Muscle layer of duodenum (tissue), 2 donors: Measurements from ENCODE around the gene SLC9A3.
"Not testable (repeated sequence)": the region's sequence is repeated elsewhere in the genome, so short reads cannot be mapped to it uniquely, and the experiment has no call there.

Source experiments
- H3K27ac ChIP-seq: one replicate; pipeline ENCODE4 v1.7.0; 2013; ENCODE audit warnings: mild to moderate bottlenecking, low read length
- H3K27me3 ChIP-seq: one replicate; pipeline ENCODE4 v1.7.0; 2013; ENCODE audit warnings: low read depth, mild to moderate bottlenecking, control low read depth, low read length
- H3K36me3 ChIP-seq, 2 donors: one replicate each; pipeline ENCODE4 v1.7.0; 2013; ENCODE audit warnings: low read length in 2 of 2, control low read depth in 1 of 2, mild to moderate bottlenecking in 1 of 2; ENCODE audit not compliant: insufficient read depth in 2 of 2, control insufficient read depth in 1 of 2
- H3K4me1 ChIP-seq, 2 donors: one replicate each; pipeline ENCODE4 v1.7.0; 2013; ENCODE audit warnings: low read length in 2 of 2, mild to moderate bottlenecking in 2 of 2, control low read depth in 1 of 2, moderate library complexity in 1 of 2; ENCODE audit not compliant: insufficient read depth in 2 of 2, control insufficient read depth in 1 of 2
- H3K4me3 ChIP-seq, 2 donors: one replicate each; pipeline ENCODE4 v1.7.0; 2013; ENCODE audit warnings: low read length in 2 of 2, low read depth in 1 of 2, mild to moderate bottlenecking in 1 of 2
- H3K9me3 ChIP-seq, 2 donors: one replicate each; pipeline ENCODE4 v1.7.0; 2013; ENCODE audit warnings: low read length in 2 of 2, control low read depth in 1 of 2, mild to moderate bottlenecking in 1 of 2; ENCODE audit not compliant: control insufficient read depth in 1 of 2
- donor health status: healthy.

The SLC9A3 gene

GRCh38 chr5:479566-480319, 44.5 kb downstream of the SLC9A3 start:
- Histone ChIP-seq H3K36me3 (no peaks in the 10 kb centered on the region), H3K9me3 (no peaks in the 10 kb centered on the region), H3K27me3 (peaks cover 18% of the 10 kb centered on the region), H3K27ac (no peak overlapping the region), H3K4me1 (peaks cover 0 to 9% of the 10 kb centered on the region in 2 donors), H3K4me3 (no peak overlapping the region)

GRCh38 chr5:478982-479535, 45.2 kb downstream of the SLC9A3 start:
- Histone ChIP-seq H3K27ac (no peak overlapping the region), H3K27me3 (peaks cover 18% of the 10 kb centered on the region), H3K36me3 (no peaks in the 10 kb centered on the region), H3K9me3 (no peaks in the 10 kb centered on the region), H3K4me3 (no peak overlapping the region), H3K4me1 (peaks cover 0 to 11% of the 10 kb centered on the region in 2 donors)

GRCh38 chr5:478369-478981, 45.8 kb downstream of the SLC9A3 start:
- Histone ChIP-seq H3K27me3 (peaks cover 18% of the 10 kb centered on the region), H3K4me1 (peaks cover 0 to 15% of the 10 kb centered on the region in 2 donors), H3K9me3 (no peaks in the 10 kb centered on the region), H3K4me3 (no peak overlapping the region), H3K27ac (no peak overlapping the region), H3K36me3 (no peaks in the 10 kb centered on the region)

DNA sequence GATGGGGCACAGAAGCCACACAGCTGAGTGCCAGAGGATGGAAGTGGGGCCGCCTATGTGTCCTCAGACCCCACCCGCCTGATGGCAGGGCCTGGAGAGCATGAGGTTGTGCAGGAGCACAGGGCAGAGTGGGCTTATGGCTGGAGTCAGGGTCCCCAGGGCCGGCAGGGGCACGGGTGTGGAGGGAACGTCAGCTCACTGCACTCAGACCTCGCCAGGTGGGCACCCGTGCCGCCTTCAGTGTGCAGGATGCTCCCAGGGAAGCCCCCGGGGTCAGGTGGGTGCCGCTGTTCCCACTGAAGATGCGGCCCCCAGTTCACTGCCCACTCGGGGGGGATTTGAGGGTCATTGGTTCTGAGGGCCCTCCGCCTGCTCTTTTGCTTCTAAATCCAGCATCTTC, 46.4 kb downstream of the SLC9A3 start:
- Histone ChIP-seq H3K27me3 (peaks cover 18% of the 10 kb centered on the region), H3K9me3 (no peaks in the 10 kb centered on the region), H3K36me3 (no peaks in the 10 kb centered on the region), H3K4me1 (peaks cover 0 to 15% of the 10 kb centered on the region in 2 donors), H3K27ac (no peak overlapping the region), H3K4me3 (no peak overlapping the region)

- no peak overlapping the region for H3K4me3 ChIP-seq
- peaks cover 18% of the 10 kb centered on the region for H3K27me3 ChIP-seq
- no peaks in the 10 kb centered on the region for H3K36me3 ChIP-seq
- H3K9me3 ChIP-seq, result no peaks in the 10 kb centered on the region
- peaks cover 0 to 17% of the 10 kb centered on the region in 2 donors for H3K4me1 ChIP-seq
- no peak overlapping the region for H3K27ac ChIP-seq
These were observed 47.0 kb downstream of the SLC9A3 start for GRCh38 chr5:477247-477646.

- H3K27me3 ChIP-seq, result peaks cover 18% of the 10 kb centered on the region
- H3K9me3 ChIP-seq, result no peaks in the 10 kb centered on the region
- H3K4me3 ChIP-seq, result no peak overlapping the region
- H3K27ac ChIP-seq, result no peak overlapping the region
- peaks cover 2 to 22% of the 10 kb centered on the region in 2 donors for H3K4me1 ChIP-seq
- H3K36me3 ChIP-seq, result no peaks in the 10 kb centered on the region
These were observed 47.5 kb downstream of the SLC9A3 start for GRCh38 chr5:476814-477175.

DNA sequence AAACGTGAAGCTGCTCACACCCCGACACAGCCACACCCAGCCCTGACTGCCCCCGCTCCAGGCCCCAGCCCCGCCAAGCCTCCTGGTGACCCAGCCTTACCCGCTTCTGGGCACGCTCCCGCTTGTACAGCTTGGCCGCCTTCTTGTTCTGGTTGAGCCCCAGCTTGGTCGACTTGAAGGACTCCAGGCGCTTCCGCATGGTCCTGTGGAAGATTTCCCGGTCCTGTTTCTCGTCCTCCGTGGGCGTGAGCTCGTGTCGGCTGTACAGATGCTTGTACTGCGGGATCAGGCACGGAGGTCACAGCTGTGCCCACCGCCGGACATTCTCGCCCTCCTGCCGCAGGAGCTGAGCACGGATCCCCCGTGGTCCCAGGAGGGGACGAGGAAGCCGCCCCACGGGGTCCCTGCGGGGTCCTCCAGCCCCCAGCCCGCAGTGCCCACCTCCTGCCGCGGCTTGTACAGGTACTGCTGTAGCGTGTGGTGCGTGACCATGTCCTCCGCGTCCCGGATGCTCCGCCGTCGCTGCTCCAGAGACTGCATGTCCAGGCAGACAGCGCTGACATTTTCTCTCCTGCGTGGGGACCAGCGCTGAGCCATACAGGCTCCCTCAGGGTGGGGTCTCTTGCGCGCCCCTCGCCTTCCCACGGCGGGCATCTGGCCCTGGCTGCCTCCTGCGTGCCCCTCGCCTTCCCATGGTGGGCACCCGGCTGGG, 48.0 kb downstream of the SLC9A3 start:
- Histone ChIP-seq H3K9me3 (no peaks in the 10 kb centered on the region), H3K27me3 (peaks cover 18% of the 10 kb centered on the region), H3K27ac (no peak overlapping the region), H3K4me3 (no peak overlapping the region), H3K36me3 (no peaks in the 10 kb centered on the region), H3K4me1 (peaks cover 7 to 27% of the 10 kb centered on the region in 2 donors)

DNA sequence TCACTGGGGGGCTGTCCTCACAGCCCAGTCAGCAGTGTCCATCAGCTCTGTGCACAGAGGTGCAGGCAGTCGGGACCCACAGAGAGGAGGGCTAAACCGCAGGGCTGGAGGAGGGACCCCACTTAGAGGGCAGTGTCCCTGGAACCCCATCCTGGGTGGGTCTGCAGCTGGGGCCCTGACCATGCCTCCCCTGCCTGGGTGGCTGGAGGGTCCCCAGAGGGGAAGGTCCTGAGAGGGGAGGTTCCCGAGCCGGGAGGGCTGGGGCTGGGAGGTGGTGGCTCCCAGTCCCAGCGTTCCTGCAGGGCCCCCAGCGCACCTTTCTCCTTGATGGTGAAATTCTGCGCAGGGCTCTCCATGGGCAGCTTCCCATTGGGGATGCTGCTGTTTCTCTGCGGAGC, 48.5 kb downstream of the SLC9A3 start:
- Histone ChIP-seq H3K36me3 (no peaks in the 10 kb centered on the region), H3K4me1 (peaks cover 7 to 32% of the 10 kb centered on the region in 2 donors), H3K4me3 (no peak overlapping the region), H3K9me3 (no peaks in the 10 kb centered on the region), H3K27ac (no peak overlapping the region), H3K27me3 (peaks cover 18% of the 10 kb centered on the region)

GRCh38 chr5:474840-475661, 49.2 kb downstream of the SLC9A3 start:
- no peak overlapping the region for H3K27ac ChIP-seq
- no peaks in the 10 kb centered on the region for H3K36me3 ChIP-seq
- peak overlapping the region in 1 of 2 donors; percentile 95 for H3K4me3 ChIP-seq
- H3K9me3 ChIP-seq, result no peaks in the 10 kb centered on the region
- peaks cover 7 to 32% of the 10 kb centered on the region in 2 donors for H3K4me1 ChIP-seq
- peaks cover 18% of the 10 kb centered on the region for H3K27me3 ChIP-seq

GRCh38 chr5:474232-474839, 49.9 kb downstream of the SLC9A3 start:
- peaks cover 7 to 32% of the 10 kb centered on the region in 2 donors for H3K4me1 ChIP-seq
- H3K36me3 ChIP-seq, H3K9me3 ChIP-seq, H3K27ac ChIP-seq: not testable (repeated sequence)
- peaks cover 18% of the 10 kb centered on the region for H3K27me3 ChIP-seq
- H3K4me3 ChIP-seq, result peak overlapping the region; percentile 65 to 95
